ENCODE measurements around the gene RHBDD2.
A peak's percentile ranks its signal among the peaks of the same experiment; 100 is the strongest.
"Not testable (repeated sequence)": the region's sequence is repeated elsewhere in the genome, so short reads cannot be mapped to it uniquely, and the experiment has no call there.

Gene RHBDD2

DNA sequence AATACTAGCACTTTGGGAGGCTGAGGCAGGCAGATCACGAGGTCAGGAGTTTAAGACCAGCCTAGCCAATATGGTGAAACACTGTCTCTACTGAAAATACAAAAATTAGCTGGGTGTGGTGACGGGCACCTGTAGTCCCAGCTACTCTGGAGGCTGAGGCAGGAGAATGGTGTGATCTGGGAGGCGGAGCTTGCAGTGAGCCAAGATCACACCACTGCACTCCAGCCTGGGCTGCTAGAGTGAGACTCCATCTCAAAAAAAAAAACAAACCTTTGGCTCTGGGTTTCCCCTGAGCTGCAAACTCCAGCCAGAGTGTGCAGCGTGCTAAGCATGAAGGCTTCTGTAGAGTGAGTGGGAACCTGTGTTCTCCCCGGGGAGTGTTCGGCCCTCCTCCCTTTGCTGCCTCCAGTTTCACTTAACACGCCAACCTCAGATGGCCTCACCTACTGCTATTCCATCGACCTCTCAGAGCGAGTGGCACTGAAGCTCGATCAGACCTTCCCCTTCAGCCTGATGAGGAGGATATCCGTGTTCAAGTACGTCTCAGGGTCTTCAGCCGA lies 4.5 kb downstream of the RHBDD2 start:
- not testable (repeated sequence) for DNase-seq (ENCODE audit: insufficient read length)
- peak; percentile 64 for FAIRE-seq
- peak; percentile 23; the same call in 1 of the 2 replicates for TF ChIP-seq POLR2A (IDR thresholded peaks at IDR 0.05; ENCODE audit: low read depth, low read length)

GRCh38 chr7:75884476-75884875 lies 5.6 kb downstream of the RHBDD2 start:
- TF ChIP-seq TAF1 (IDR thresholded peaks at IDR 0.05; ENCODE audit: borderline replicate concordance, low read depth, low read length), result no peak
- TF ChIP-seq POLR2AphosphoS5 (IDR thresholded peaks at IDR 0.05; ENCODE audit: low read depth, low read length), result no peak
- TF ChIP-seq POLR2A (IDR thresholded peaks at IDR 0.05; ENCODE audit: low read depth, low read length), result no peak
- FAIRE-seq (no peak), DNase-seq (ENCODE audit: insufficient read length) (no peak)

GRCh38 chr7:75885036-75885435 lies 6.2 kb downstream of the RHBDD2 start:
- DNase-seq (ENCODE audit: insufficient read length) (no peak), FAIRE-seq (no peak)
- TF ChIP-seq POLR2AphosphoS5 (IDR thresholded peaks at IDR 0.05; ENCODE audit: low read depth, low read length) (no peak), TAF1 (IDR thresholded peaks at IDR 0.05; ENCODE audit: borderline replicate concordance, low read depth, low read length) (no peak), POLR2A (IDR thresholded peaks at IDR 0.05; ENCODE audit: low read depth, low read length) (no peak)

GRCh38 chr7:75887669-75888369 lies 9.0 kb downstream of the RHBDD2 start:
- DNase-seq (ENCODE audit: insufficient read length) (no peak), FAIRE-seq (no peak)
- TF ChIP-seq TAF1 (IDR thresholded peaks at IDR 0.05; ENCODE audit: borderline replicate concordance, low read depth, low read length) (no peak), POLR2A (IDR thresholded peaks at IDR 0.05; ENCODE audit: low read depth, low read length) (no peak), POLR2AphosphoS5 (IDR thresholded peaks at IDR 0.05; ENCODE audit: low read depth, low read length) (no peak)

DNA sequence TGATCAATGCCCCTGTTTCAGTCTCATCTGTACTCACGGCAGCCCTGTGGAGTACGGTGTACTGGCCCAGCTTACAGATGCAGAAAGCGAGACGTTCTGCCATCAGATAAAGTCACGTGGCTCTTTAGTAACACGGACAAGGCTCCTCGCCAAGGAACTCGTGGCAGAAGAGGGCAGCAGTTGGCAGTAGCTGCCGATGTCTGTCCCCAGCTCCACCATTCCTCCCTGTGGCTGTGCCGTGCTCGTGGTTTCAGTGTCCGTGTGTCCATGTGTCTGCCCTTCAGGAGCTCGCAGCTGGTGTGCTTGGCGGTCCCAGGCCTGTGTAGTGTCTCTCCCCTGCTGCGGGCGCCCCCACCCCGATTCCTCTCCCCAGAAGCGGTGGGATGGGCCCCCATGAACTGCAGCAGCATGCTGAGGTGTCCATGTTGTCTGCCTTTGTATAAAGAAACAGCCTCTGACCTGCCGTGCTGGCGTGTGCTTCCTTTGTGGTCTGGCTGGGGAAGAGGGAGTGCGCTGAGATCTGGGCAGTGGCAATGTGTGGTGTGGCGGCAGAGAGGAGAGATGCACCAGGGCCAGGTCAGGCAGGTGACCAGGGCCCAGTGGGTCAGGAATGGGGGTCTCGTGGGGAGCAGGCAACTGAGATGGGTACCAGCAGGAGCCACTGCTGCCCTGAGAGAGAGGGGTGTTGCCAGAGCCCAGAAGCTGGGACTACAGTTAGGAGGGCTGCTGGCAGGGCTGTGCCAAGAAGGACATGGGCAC lies 9.8 kb downstream of the RHBDD2 start:
- FAIRE-seq, result no peak
- no peak for DNase-seq (ENCODE audit: insufficient read length)
- TF ChIP-seq POLR2AphosphoS5 (IDR thresholded peaks at IDR 0.05; ENCODE audit: low read depth, low read length), result no peak; the same call in 1 of the 2 replicates
- TF ChIP-seq POLR2A (IDR thresholded peaks at IDR 0.05; ENCODE audit: low read depth, low read length), result no peak; the same call in 1 of the 2 replicates
- no peak for TF ChIP-seq TAF1 (IDR thresholded peaks at IDR 0.05; ENCODE audit: borderline replicate concordance, low read depth, low read length)

DNA sequence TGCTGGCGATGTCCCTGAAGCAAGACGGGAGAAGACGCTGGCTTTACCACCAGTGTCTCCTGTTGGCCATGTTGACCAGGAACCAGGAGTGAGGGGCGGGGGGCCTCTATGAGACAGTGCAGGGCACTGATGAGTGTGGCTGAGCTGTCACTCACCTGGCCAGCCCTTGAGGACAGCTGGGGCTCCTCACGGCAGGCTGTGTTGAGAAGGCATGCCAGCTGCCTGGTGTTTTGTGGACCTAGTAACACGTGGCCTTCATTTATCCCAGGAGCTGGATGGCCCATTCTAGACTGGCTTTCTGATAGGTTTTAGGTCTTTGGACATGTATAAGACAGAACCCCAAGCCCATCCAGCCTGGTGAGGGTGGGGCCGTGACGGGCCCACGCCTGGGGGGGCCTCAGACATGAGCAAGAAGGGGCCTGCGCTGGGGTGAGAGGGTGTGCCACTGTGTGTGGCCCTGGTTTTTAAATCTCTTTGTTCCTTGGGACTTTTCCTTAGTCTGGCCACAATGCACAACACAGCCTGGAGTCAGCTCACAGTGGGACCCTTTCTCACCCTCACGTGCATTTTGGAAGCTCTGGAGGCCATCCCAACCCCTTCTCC lies 10.5 kb downstream of the RHBDD2 start:
- FAIRE-seq (no peak), DNase-seq (ENCODE audit: insufficient read length) (no peak)
- TF ChIP-seq POLR2A (IDR thresholded peaks at IDR 0.05; ENCODE audit: low read depth, low read length), result no peak; the same call in 1 of the 2 replicates
- no peak for TF ChIP-seq POLR2AphosphoS5 (IDR thresholded peaks at IDR 0.05; ENCODE audit: low read depth, low read length)
- TF ChIP-seq TAF1 (IDR thresholded peaks at IDR 0.05; ENCODE audit: borderline replicate concordance, low read depth, low read length), result no peak

GRCh38 chr7:75889826-75890225 lies 11.0 kb downstream of the RHBDD2 start:
- FAIRE-seq, result no peak
- DNase-seq (ENCODE audit: insufficient read length), result no peak
- TF ChIP-seq POLR2A (IDR thresholded peaks at IDR 0.05; ENCODE audit: low read depth, low read length), result no peak
- TF ChIP-seq TAF1 (IDR thresholded peaks at IDR 0.05; ENCODE audit: borderline replicate concordance, low read depth, low read length), result no peak

- FAIRE-seq, result not testable (repeated sequence)
These were observed 12.4 kb downstream of the RHBDD2 start for GRCh38 chr7:75891237-75891636.

GRCh38 chr7:75891815-75892411 lies 13.1 kb downstream of the RHBDD2 start:
- TF ChIP-seq POLR2AphosphoS5 (IDR thresholded peaks at IDR 0.05; ENCODE audit: low read depth, low read length), result no peak
- TF ChIP-seq POLR2A (IDR thresholded peaks at IDR 0.05; ENCODE audit: low read depth, low read length), result no peak
- TF ChIP-seq TAF1 (IDR thresholded peaks at IDR 0.05; ENCODE audit: borderline replicate concordance, low read depth, low read length), result no peak
- FAIRE-seq, result no peak
- no peak for DNase-seq (ENCODE audit: insufficient read length)

More at GRCh38 chr7:75891237-75891636, 12.4 kb downstream of the RHBDD2 start:
- DNase-seq (ENCODE audit: insufficient read length), result not testable (repeated sequence)

GRCh38 chr7:75892634-75893272 lies 13.9 kb downstream of the RHBDD2 start:
- TF ChIP-seq POLR2A (IDR thresholded peaks at IDR 0.05; ENCODE audit: low read depth, low read length) (no peak), TAF1 (IDR thresholded peaks at IDR 0.05; ENCODE audit: borderline replicate concordance, low read depth, low read length) (no peak), POLR2AphosphoS5 (IDR thresholded peaks at IDR 0.05; ENCODE audit: low read depth, low read length) (no peak)
- no peak for FAIRE-seq
- no peak for DNase-seq (ENCODE audit: insufficient read length)

DNA sequence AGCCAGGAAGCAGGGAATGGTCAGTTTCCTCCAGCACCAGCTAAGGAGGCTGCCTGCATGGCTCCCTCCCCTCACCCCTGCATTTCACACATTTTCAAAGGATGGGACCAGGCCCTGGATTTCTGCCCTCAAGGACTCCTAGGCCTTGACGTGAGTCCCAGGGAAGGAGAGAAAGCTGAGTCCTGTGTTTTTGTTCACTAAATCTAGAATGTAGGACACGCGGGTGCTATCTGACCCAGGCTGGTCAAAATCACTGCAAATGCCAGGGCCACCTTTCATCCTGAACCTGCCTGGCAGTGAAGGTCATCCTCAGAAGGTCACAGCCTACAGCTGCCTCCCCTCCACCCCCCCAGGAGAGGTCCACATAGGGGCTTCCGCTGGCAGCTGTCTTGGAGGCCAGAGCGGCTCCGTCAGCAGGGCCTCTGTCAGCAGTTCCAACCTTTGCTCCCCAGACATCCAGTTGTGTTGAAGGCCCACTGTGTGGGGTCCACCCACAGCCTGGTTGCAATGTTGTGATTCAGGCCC lies 18.0 kb downstream of the RHBDD2 start:
- no peak for DNase-seq (ENCODE audit: insufficient read length)
- FAIRE-seq, result no peak
- TF ChIP-seq POLR2A (IDR thresholded peaks at IDR 0.05; ENCODE audit: low read depth, low read length), result no peak

All from GM12892 (cell line).